ENCODE measurements around the gene MMP24OS. TPM values are rescaled to one million over a fixed set of nuclear protein-coding genes. Genes with fewer than 3 reads are reported as not detected.
"Not testable (repeated sequence)": the region's sequence is repeated elsewhere in the genome, so short reads cannot be mapped to it uniquely, and the experiment has no call there.

Gene MMP24OS
- total RNA-seq, 2 donors from 2014 or later: 32.2 to 38.8 TPM

DNA sequence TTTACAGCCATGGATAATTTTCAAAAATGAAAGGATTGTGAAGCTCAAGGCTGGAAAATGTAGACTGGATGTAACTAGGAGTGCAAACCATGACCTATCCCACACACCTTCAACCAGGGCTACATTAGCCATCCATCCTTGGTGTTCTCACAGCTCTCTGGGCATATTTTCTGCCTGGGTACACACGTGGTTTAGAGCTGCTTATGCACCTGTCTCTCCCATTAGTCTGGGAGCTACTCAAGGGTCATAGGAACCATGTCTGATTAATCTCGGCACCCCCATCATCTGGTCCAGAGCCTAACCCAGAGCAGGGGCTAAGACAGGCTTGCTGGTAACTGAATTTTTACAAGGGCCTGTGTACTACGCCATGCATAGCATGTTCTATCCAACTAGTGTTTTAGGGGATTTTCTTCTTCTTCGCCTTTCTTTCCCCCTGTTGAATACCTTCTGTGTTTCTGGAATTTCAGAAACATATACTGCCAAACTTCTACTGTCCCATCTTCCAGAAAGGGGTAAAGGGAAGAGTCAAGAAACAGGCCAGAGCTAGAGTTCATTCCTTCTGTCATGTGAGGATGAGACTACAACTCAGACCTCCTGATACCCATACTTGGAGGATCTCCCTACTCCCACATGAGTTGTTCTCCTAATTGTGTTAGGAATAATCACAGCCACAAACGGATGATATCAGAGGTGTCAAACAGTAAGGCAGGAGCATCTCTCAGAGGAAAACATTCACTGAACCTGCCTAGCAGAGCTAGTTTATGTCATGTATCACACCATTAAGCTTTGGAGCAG is 39.7 kb upstream of the MMP24OS start:
- H3K27me3 ChIP-seq (ENCODE audit: control insufficient read depth, insufficient read depth, low read length, poor library complexity, severe bottlenecking): no peaks in the 10 kb centered on the region
- no peak overlapping the region for H3K9ac ChIP-seq (ENCODE audit: extremely low read depth, low read length, poor library complexity, severe bottlenecking)
- TF ChIP-seq, protein P1, sequence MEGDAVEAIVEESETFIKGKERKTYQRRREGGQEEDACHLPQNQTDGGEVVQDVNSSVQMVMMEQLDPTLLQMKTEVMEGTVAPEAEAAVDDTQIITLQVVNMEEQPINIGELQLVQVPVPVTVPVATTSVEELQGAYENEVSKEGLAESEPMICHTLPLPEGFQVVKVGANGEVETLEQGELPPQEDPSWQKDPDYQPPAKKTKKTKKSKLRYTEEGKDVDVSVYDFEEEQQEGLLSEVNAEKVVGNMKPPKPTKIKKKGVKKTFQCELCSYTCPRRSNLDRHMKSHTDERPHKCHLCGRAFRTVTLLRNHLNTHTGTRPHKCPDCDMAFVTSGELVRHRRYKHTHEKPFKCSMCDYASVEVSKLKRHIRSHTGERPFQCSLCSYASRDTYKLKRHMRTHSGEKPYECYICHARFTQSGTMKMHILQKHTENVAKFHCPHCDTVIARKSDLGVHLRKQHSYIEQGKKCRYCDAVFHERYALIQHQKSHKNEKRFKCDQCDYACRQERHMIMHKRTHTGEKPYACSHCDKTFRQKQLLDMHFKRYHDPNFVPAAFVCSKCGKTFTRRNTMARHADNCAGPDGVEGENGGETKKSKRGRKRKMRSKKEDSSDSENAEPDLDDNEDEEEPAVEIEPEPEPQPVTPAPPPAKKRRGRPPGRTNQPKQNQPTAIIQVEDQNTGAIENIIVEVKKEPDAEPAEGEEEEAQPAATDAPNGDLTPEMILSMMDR (conservative IDR thresholded peaks at IDR 0.05): no peak
- H3K4me3 ChIP-seq (ENCODE audit: low read length): no peak overlapping the region
- H3K4me3 Mint-ChIP-seq: no peak overlapping the region
- no peaks in the 10 kb centered on the region for H3K4me1 ChIP-seq (ENCODE audit: control insufficient read depth, insufficient read depth, low read length)
- H3K36me3 Mint-ChIP-seq (ENCODE audit: low read depth): peaks cover 6% of the 10 kb centered on the region
- H3K27me3 Mint-ChIP-seq (ENCODE audit: insufficient read depth): no peaks in the 10 kb centered on the region
- peaks cover 16% of the 10 kb centered on the region for H3K4me1 Mint-ChIP-seq
- peaks cover 6% of the 10 kb centered on the region for H3K36me3 ChIP-seq (ENCODE audit: control insufficient read depth, insufficient read depth, low read length)
- 88 to 93% methylated on average over 5 of the region's 5 CpGs for WGBS, 2 experiments (ENCODE audit: insufficient coverage in 1 of 2, insufficient read length in 1 of 2)
- no peak overlapping the region for H3K27ac Mint-ChIP-seq
- no peaks in the 10 kb centered on the region for H3K9me3 ChIP-seq (ENCODE audit: control insufficient read depth, low read length)
- H3K9me3 Mint-ChIP-seq: no peaks in the 10 kb centered on the region
- DNase-seq: no peak
- no peak overlapping the region for H3K27ac ChIP-seq (ENCODE audit: low read depth, low read length)

GRCh38 chr20:35316086-35316485 is 38.2 kb upstream of the MMP24OS start:
- Mint-ChIP-seq H3K9me3 (no peaks in the 10 kb centered on the region), H3K27ac (no peak overlapping the region), H3K27me3 (ENCODE audit: insufficient read depth) (no peaks in the 10 kb centered on the region), H3K4me3 (no peak overlapping the region), H3K36me3 (ENCODE audit: low read depth) (peaks cover 11% of the 10 kb centered on the region), H3K4me1 (peaks cover 26% of the 10 kb centered on the region)
- no peaks in the 10 kb centered on the region for H3K4me1 ChIP-seq (ENCODE audit: control insufficient read depth, insufficient read depth, low read length)
- H3K36me3 ChIP-seq (ENCODE audit: control insufficient read depth, insufficient read depth, low read length): peaks cover 6% of the 10 kb centered on the region
- H3K4me3 ChIP-seq (ENCODE audit: low read length): no peak overlapping the region
- no peak for DNase-seq
- TF ChIP-seq, protein P1 (conservative IDR thresholded peaks at IDR 0.05): no peak
- no peaks in the 10 kb centered on the region for H3K27me3 ChIP-seq (ENCODE audit: control insufficient read depth, insufficient read depth, low read length, poor library complexity, severe bottlenecking)
- H3K9ac ChIP-seq (ENCODE audit: extremely low read depth, low read length, poor library complexity, severe bottlenecking): no peak overlapping the region
- WGBS, 2 experiments (ENCODE audit: insufficient coverage in 1 of 2, insufficient read length in 1 of 2): 97 to 100% methylated on average over 2 of the region's 2 CpGs
- H3K9me3 ChIP-seq (ENCODE audit: control insufficient read depth, low read length): no peaks in the 10 kb centered on the region
- H3K27ac ChIP-seq (ENCODE audit: low read depth, low read length): no peak overlapping the region

- Mint-ChIP-seq H3K4me1 (peaks cover 23% of the 10 kb centered on the region), H3K27ac (peak overlapping the region; percentile 7), H3K36me3 (ENCODE audit: low read depth) (peaks cover 11% of the 10 kb centered on the region)
- DNase-seq; H3K27me3 ChIP-seq (ENCODE audit: control insufficient read depth, insufficient read depth, low read length, poor library complexity, severe bottlenecking); H3K9me3 Mint-ChIP-seq; H3K9ac ChIP-seq (ENCODE audit: extremely low read depth, low read length, poor library complexity, severe bottlenecking); H3K27ac ChIP-seq (ENCODE audit: low read depth, low read length); H3K36me3 ChIP-seq (ENCODE audit: control insufficient read depth, insufficient read depth, low read length); H3K27me3 Mint-ChIP-seq (ENCODE audit: insufficient read depth); H3K9me3 ChIP-seq (ENCODE audit: control insufficient read depth, low read length); H3K4me3 Mint-ChIP-seq; H3K4me3 ChIP-seq (ENCODE audit: low read length); H3K4me1 ChIP-seq (ENCODE audit: control insufficient read depth, insufficient read depth, low read length): not testable (repeated sequence)
- 71 to 94% methylated on average over 1 to 7 of the region's 7 CpGs for WGBS, 2 experiments (ENCODE audit: insufficient coverage in 1 of 2, insufficient read length in 1 of 2)
Measured at GRCh38 chr20:35315632-35316020, 37.7 kb upstream of the MMP24OS start.

All from endodermal cell (in vitro differentiated cells).